Right lobe of liver (tissue), 4 donors: ENCODE measurements around the gene PAPOLB.

Experiments
- POLR2A ChIP-seq: fragments of 450-650 bp; IDR thresholded peaks from one replicate; pipeline ENCODE4 v1.6.1; 2017; ENCODE audit warnings: antibody characterized with exemption, mild to moderate bottlenecking
- TF ChIP-seq, protein P1 (sequence below), 4 donors: fragments of 200-600 bp in 3 of 4; fragments of 450-650 bp in 1 of 4; IDR thresholded peaks; one replicate each; pipeline versions ENCODE4 v1.5.1 to v1.8.0; 2016 to 2022; ENCODE audit warnings: antibody characterized with exemption in 4 of 4, mild to moderate bottlenecking in 2 of 4
- donor health status: DM: no; HTN: no; CAD: no.
- donor health status: DM: no; HTN: no; CAD: no.
- donor health status: DM: no; HTN: yes; CAD: no.

- TF ChIP-seq, protein P1, sequence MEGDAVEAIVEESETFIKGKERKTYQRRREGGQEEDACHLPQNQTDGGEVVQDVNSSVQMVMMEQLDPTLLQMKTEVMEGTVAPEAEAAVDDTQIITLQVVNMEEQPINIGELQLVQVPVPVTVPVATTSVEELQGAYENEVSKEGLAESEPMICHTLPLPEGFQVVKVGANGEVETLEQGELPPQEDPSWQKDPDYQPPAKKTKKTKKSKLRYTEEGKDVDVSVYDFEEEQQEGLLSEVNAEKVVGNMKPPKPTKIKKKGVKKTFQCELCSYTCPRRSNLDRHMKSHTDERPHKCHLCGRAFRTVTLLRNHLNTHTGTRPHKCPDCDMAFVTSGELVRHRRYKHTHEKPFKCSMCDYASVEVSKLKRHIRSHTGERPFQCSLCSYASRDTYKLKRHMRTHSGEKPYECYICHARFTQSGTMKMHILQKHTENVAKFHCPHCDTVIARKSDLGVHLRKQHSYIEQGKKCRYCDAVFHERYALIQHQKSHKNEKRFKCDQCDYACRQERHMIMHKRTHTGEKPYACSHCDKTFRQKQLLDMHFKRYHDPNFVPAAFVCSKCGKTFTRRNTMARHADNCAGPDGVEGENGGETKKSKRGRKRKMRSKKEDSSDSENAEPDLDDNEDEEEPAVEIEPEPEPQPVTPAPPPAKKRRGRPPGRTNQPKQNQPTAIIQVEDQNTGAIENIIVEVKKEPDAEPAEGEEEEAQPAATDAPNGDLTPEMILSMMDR (IDR thresholded peaks at IDR 0.05), result no peak
- no peak for TF ChIP-seq POLR2A
Observed at GRCh38 chr7:4831723-4832495, 29.9 kb downstream of the PAPOLB start.
